WERI-Rb-1 (cell line): ENCODE results near the gene ITPR2.
"Not testable (repeated sequence)": the region's sequence is repeated elsewhere in the genome, so short reads cannot be mapped to it uniquely, and the experiment has no call there.

ENCODE experiments used
- DNase-seq: peaks from one replicate; pipeline ENCODE4 v3.0.0-alpha.2; 2020
- H3K27ac ChIP-seq: fragments of 250-450 bp; sonication (Bioruptor Pico); 2 replicates; pipeline ENCODE4 v1.5.1; 2020; ENCODE audit warnings: mild to moderate bottlenecking, moderate library complexity
- H3K27me3 ChIP-seq: fragments of 250-450 bp; sonication (Bioruptor Pico); 2 replicates; pipeline ENCODE4 v1.5.1; 2021; ENCODE audit warnings: mild to moderate bottlenecking, low read depth, moderate library complexity; ENCODE audit not compliant: insufficient read depth, severe bottlenecking
- H3K36me3 ChIP-seq: fragments of 250-450 bp; sonication (Bioruptor Pico); 2 replicates; pipeline ENCODE4 v1.5.1; 2020; ENCODE audit warnings: mild to moderate bottlenecking, moderate library complexity
- H3K4me3 ChIP-seq: 2 replicates; pipeline ENCODE4 v1.5.1; 2011; ENCODE audit warnings: low read depth, mild to moderate bottlenecking, control low read depth, low read length
- H3K9me3 ChIP-seq: fragments of 250-450 bp; sonication (Bioruptor Pico); 2 replicates; pipeline ENCODE4 v1.5.1; 2021; ENCODE audit warnings: mild to moderate bottlenecking, moderate library complexity; ENCODE audit not compliant: severe bottlenecking
- CTCF ChIP-seq: IDR thresholded peaks from 2 replicates; pipeline ENCODE4 v1.5.1; 2011; ENCODE audit warnings: low read depth, mild to moderate bottlenecking, control low read depth, inconsistent platforms, low read length

Gene ITPR2

GRCh38 chr12:26327975-26328644 is 504.9 kb downstream of the ITPR2 start:
- H3K36me3 ChIP-seq = no peaks in the 10 kb centered on the region

GRCh38 chr12:26323673-26324072 is 509.3 kb downstream of the ITPR2 start:
- H3K4me3 ChIP-seq = no peak overlapping the region
- no peaks in the 10 kb centered on the region for H3K36me3 ChIP-seq
- no peaks in the 10 kb centered on the region for H3K27me3 ChIP-seq
- TF ChIP-seq CTCF = no peak
- H3K27ac ChIP-seq = no peak overlapping the region
- no peaks in the 10 kb centered on the region for H3K9me3 ChIP-seq
- DNase-seq = no peak

More at GRCh38 chr12:26327975-26328644, 504.9 kb downstream of the ITPR2 start:
- TF ChIP-seq CTCF = no peak
- Histone ChIP-seq H3K27me3 (no peaks in the 10 kb centered on the region), H3K27ac (no peak overlapping the region), H3K4me3 (no peak overlapping the region), H3K9me3 (no peaks in the 10 kb centered on the region)
- DNase-seq = no peak

GRCh38 chr12:26319511-26319910 is 513.5 kb downstream of the ITPR2 start:
- DNase-seq = no peak
- Histone ChIP-seq H3K9me3 (no peaks in the 10 kb centered on the region), H3K4me3 (no peak overlapping the region), H3K27ac (no peak overlapping the region), H3K27me3 (no peaks in the 10 kb centered on the region), H3K36me3 (no peaks in the 10 kb centered on the region)
- no peak for TF ChIP-seq CTCF

- DNase-seq = no peak
- H3K27ac ChIP-seq = no peak overlapping the region
- H3K36me3 ChIP-seq = no peaks in the 10 kb centered on the region
- TF ChIP-seq CTCF = no peak
- no peak overlapping the region for H3K4me3 ChIP-seq
- no peaks in the 10 kb centered on the region for H3K9me3 ChIP-seq
- no peaks in the 10 kb centered on the region for H3K27me3 ChIP-seq
Measured at GRCh38 chr12:26318661-26319068, 514.3 kb downstream of the ITPR2 start.

DNA sequence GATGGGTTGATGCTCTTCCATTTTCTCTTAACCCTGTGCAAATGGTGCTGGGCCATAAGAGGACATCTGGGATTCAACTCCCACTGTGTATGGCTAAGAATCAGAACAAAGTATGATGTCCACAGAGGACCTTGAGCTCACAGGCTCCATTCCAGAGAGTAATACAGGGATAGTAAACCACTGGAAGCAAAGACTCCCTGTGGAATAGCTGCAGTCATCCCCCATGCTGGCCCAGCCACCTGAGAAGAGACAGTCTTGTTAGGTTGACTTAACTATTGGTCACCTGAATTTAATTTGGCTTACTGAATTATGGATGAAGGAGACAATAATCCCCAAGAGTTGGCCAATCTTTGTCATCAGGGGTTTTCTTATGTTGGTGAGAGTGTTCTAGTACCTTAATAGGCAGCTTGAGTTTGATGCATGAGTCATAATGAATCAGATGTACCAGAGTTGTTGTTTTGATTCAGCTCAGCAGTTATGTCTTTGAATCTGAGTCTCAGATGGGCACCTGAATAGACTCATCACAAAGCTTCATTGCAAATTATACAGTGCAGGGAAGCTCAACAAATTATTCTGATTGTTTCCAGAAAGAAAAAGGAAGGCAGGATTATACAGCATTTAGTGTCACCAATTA is 514.9 kb downstream of the ITPR2 start:
- Histone ChIP-seq H3K27ac (no peak overlapping the region), H3K27me3 (no peaks in the 10 kb centered on the region), H3K9me3 (peaks cover 2% of the 10 kb centered on the region), H3K36me3 (no peaks in the 10 kb centered on the region), H3K4me3 (no peak overlapping the region)
- TF ChIP-seq CTCF = no peak
- DNase-seq = no peak

DNA sequence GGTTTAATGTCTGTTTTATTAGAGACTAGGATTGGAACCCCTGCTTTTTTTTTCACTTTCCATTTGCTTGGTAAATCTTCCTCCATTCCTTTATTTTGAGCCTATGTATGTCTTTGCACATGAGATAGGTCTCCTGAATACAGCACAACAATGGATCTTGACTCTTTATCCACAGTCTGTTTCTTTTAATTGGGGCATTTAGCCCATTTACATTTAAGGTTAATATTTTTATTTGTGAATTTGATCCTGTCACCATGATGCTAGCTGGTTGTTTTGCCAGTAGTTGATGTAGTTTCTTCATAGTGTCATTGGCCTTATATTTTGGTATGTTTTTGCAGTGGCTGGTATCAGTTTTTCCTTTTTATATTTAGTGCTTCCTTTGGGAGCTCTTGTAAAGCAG is 518.9 kb downstream of the ITPR2 start:
- DNase-seq = not testable (repeated sequence)

DNA sequence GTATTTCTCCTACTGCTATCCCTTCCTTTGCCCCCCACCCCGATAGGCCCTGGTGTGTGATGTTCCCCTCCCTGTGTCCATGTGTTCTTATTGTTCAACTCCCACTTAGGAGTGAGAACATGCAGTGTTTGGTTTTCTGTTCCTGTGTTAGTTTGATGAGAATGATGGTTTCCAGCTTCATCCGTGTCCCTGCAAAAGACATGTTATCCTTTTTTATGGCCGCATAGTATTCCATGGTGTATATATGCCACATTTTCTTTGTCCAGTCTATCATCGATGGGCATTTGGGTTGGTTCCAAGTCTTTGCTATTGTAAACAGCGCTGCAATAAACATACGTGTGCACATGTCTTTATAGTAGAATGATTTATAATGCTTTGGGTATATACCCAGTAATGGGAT is 522.5 kb downstream of the ITPR2 start:
- H3K27ac ChIP-seq, H3K4me3 ChIP-seq, H3K27me3 ChIP-seq: not testable (repeated sequence)

More for the DNA sequence above, 518.9 kb downstream of the ITPR2 start:
- H3K4me3 ChIP-seq, H3K9me3 ChIP-seq, H3K27me3 ChIP-seq, H3K27ac ChIP-seq, H3K36me3 ChIP-seq: not testable (repeated sequence)

More for the DNA sequence above, 522.5 kb downstream of the ITPR2 start:
- H3K9me3 ChIP-seq, DNase-seq, H3K36me3 ChIP-seq: not testable (repeated sequence)
